ENCODE results near the gene RNF44.
"Not testable (repeated sequence)": the region's sequence is repeated elsewhere in the genome, so short reads cannot be mapped to it uniquely, and the experiment has no call there.

Gene RNF44

DNA sequence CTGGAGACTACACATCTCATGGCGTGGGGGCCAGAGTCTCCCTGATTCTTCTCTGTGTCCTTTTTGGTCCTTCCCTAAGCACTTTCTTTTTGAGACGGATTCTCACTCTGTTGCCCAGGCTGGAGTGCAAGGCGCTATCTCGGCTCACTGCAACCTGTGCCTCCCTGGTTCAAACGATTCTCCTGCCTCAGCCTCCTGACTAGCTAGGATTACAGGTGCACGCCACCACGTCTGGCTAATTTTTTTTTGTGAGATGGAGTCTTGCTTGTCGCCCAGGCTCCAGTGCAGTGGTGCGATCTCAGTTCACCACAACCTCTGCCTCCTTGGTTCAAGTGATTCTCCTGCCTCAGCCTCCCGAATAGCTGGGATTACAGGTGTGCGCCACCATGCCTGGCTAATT is 13.7 kb upstream of the RNF44 start:
- DNase-seq, result not testable (repeated sequence)

DNA sequence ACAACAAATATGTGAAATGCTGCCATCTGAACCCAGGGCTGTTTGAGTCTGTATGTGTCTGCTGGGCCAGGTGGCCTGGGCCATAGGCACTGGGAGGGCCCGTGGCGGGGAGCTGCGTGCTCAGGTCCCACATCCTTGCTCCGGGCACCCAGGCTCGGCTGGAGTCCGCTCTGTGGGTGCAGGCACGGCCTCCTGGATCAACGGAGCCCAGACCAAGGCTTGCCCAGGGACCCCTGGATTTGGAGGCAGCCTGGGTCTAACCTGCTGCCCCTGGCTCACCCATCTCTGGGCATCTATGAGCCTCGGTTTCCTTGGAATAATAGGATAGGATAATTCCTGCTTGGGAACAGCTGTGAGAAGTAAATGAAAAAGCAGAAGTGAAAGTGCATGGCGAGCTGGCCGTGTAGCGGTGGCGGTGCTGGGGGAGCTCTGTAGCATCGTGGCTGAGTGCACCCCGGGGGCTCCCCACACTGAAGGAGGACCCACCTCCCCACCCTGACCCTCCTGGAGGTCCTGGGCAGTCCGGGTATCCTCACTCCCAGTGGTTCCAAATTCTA is 13.2 kb upstream of the RNF44 start:
- DNase-seq, result no peak

DNA sequence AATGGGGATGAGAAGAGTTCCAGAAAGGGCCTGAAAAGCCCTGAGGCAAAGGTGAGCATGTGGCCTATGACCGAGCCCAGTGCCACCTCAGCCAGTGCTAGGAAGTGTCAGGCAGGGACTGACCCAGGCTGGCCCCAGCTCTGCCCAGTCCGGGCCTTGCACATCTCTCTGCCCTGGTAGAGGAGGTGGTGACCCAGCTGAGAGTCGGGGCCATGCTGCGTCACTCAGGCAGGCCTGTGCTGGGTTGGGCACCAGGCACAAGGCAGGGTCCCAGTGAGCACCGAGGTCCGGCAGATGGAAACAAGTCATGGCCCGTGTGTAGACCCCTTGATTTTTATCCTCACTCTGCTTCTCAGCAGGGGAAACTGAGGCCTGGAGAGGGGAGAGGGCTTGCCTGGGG is 12.7 kb upstream of the RNF44 start:
- DNase-seq, result no peak

DNA sequence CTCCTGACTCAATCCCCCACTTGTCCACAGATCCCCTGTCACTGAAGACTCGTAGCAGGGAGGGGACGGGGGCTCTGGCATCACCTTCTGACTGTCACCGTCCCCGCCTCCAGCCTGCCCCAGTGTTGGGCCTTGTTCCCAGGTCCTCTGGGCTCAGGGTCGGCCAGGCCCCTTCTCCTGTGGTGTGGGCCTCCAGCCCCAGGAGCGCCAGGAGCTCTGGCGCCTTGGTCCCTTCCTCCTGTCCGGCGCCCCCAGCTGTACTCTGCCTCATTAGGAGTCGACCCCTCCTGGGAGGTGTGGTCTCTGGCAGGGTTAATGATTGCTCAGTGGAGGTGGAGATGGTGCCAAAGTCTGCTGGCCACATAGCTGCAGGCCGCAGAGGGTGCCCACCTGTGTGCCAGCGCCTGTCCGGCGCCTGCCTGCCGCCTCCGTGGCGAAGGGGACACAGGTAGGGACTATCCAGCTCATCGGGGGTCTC is 11.8 kb upstream of the RNF44 start, which contains the start of gene CDHR2:
Gene CDHR2 (plus strand): TSS at position 376 of the 478 bp plus-strand sequence. CDS start 16,011 bp downstream, outside the sequence.
- DNase-seq, result no peak

DNA sequence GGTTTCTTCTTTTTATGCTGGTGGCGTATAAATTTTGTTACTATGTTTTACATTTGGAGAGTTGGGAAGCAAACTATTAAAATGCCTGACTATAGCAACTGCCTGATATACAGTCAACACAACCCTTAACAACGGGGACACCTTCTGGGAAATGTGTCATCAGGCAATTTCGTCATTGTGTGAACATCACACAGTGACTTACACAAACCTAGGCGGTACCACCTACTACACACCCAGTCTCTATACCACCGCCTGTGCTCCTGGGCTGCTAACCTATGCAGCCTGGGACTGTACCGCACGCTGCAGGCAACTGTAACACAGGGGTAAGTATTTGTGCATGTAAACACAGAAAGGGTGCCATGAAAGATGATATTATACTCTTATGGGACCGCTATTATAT is 10.6 kb upstream of the RNF44 start:
- no peak for DNase-seq

DNA sequence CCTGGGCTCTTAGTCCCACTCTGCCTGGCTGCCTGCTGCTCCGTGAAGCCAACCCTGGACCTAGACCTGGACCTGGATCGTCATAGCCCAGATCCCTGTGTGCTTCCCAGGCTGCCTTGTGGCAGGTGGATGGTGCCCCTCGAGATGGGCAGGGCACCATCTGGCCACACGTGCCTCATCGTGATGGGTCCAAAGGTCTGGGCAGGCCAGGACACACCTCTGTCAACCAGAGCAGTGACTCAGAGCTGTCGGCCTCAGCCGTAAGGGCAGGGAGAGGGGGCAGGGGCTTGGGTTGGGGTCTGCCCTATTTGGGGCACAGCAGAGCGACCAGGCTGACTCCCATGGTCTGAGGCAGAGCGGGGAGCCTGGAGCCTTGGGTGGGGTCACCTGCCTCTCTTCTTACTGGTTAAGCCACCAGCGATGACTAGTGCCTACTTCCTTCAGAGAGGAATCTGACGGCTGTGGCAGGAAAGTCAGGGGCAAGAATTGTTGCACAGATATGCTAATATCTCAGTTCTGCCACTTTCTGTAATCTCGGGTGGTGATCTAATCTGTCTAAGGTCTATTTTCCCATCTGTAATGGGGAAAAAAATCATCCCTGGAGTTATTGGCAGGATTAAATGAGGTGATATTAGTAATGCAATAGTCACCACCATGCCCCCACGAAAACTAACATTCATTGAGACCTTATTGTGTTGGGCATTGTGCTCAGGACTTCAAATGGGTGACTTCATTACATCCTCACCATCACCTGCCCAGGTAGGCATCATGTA is 8.7 kb upstream of the RNF44 start:
- DNase-seq, result no peak

DNA sequence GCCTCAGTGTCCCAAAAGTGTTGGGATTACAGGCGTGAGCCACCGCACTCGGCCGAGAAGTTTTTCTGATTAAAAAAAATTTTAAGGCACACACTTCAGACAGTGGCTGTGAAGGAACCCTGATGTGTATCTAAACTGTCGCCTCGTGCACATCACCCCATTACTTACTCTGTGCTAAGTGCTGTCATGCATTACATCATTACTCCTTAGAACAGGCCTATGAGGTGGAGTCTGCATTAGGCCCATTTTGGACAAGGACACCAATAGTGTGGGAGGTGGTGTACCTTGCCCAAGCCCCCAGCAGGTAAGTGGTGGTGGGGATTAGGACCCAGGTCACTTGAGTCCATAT is 8.2 kb upstream of the RNF44 start:
- no peak for DNase-seq

DNA sequence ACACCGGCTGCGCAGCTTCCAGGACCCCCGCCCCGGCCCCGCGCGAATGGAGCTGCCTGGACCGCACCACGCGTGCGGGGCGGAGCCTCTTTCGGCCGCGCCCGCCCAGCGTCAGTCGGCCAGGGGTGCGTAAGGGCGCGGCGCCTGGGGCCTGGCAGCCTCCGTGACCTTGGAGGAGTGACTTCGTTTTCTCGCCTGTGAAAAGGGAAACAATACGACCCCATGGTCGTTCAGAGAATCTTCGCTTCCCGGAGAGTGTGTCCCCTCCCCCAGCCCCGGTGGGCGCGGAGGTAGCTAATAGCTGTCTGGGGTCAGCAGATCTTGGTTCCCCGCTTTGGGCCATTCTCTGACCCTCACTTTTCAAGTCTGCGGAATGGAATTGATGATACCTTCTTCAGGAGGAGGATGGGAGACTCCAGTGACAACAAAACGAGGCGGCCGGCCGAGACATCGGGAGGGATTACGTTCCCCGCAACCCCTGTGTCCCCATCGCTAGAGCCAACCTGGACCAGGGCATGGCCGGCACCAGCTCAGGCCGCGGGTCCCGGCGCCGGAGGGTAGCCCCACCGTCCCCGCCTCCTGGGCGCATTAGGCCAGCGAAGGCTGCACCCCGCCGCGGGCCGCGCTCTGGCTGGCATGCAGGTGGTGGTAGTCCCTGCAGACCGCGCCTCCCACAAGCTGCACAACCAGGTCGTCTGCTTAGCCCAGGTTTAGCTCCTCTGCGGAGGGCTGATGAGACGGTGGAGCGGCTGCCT is 6.4 kb upstream of the RNF44 start:
- peak; percentile 69 for DNase-seq

DNA sequence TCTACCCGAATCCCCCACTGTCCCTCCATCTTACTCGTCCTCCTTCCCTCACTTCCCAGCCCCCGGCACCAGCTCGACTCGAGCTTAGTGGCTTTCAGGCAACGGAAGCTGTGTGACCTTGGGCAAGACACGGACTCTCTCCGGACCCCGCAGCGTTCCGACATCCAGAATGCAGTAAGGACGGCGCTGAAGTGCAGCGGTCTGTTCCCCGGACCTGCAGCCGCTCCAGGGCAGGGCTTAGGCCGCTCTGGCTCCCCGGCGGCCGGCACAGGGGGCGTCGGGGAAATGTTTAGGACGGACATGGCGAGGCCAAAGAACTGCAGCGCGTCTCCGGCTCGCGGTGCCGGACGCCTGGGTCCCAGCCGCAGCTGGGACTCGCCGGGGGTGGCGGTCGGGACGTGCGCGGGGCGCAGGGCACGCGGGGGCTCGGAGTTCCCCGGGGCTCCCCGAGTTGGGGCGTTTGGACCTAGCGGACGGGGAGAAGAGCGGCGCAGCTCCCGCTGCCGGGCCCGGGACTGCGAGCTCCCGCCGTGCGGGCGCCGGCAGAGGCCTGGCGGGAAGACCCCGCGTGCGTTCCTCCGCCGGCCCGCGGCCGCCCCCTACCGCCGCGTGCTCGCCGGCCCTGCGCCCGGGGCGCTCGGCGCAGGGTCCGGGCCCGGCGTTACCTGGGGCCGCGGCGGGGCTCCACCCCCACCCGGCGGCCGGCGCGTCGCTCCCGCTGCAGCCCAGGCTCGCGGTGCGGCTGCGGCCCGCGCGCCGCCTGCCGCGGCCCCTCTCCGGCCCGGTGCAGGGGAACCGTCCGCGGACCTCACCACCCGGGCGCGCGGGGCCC is 5.6 kb upstream of the RNF44 start:
- DNase-seq, result no peak

DNA sequence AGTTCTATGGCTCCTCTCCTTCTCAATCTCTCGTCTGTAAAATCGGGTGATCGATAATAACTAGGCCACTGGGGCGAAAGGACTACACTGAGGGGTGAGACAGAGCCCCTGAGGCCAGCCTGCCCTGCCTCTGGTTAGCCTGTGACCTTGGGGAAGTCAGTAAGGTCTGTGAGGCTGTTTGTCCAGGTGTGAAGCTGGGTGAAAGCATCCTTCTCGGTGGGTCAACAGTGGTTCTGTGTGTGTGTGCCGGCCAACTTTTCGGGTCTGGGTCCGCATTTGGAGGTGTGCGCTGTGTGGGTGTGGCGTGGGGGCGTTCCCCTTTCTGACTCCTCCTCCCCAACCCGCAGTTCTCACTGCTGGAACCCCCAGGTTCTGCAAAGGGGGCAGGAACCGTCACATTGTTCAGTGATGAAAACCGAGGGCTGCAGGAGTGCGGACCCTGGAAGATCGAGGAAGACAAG is 5.0 kb upstream of the RNF44 start:
- DNase-seq, result no peak

DNA sequence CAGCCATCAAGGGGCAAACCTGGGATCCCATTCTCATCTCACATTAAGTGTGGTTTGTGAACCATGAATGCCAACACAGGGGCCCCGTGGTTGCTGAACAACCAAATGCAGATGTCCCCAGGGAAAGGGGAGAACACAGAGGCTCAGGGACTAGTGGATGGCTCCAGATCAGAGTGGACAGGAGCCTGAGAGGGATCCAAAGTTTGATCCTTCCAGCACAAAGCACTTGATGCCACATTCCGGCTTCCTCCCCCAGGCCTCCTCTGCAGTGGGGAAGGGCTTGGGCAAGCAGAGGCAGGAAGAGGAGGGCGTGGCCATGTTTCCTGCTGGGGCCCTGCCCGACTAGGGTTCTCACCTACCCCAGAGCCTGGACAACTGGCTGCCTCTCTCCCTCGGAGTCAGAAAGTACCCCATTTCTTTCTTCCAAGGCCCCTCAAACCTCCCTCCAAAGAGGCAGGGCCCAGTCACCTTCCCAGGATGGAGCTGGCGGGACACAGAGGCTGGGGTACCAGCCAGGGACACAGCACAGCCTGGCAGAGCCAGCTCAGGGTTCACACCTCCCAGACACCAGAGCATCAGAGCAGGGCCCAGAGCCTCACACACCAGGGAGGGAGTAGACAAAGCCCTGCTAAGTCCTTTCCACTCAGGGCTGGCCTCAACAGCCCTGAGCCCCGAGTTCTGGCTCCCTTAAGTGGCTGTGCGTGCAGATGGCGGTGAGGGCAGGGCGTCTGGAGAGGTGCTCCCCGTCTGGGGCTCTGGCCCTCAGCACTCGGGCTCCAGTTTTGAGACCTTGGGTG is 4.3 kb upstream of the RNF44 start:
- peak; percentile 65 for DNase-seq

DNA sequence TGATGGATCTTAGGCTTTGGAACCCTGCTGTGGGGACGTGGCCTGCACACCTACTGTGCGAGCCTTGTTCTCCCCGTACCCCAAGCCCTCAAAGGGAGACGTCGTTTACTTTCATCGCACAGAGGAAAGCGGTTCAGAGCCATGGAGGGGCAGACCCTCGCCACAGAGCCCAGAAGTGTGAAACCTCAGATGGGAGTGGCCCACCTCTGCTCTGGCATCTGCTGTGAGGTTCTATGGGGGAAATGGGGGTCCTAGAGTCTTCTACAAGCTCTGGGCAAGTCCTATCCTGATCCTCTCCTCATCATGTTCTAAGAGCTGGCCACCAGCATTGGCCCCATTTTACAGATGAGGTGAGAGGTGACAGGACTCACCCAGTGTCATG is 3.7 kb upstream of the RNF44 start:
- DNase-seq, result no peak

DNA sequence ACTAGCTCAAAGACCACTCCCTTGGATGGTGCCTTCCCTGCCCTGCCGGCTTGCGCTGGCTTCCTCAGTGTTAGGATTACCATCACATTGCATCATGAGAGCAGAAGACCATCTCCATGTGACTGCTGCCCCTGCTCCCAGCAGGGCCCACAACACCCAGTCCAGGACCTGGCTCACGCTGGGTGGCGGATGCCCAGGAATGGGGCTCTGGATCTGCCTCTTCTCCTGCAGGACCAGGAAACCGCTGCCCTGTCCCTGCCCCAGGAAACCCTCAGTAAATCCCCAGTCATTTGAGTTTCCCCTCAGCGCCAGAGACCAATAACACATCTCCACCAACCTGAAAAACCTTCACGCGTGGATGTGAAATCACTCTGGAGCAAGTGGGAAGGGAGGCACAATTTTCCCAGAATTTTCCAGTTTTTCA is 3.3 kb upstream of the RNF44 start:
- no peak for DNase-seq

DNA sequence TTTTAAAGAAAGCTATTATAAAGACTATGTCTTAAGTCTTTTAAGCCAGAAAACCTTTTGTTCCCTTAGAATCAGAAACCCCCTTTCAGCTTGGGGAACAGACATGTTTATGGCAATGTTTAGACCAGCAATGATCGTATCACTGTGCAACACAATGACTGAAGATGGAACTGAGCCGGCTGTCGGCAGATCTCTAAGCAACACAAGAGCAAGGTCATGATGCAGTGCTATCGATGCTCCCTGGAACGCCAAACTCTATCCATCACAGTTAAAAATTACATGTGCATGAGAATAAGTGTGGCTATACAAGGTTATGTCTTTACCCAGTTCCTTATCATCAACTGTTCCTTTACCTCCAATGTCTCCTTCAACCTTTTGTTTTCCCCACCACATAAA is 1.8 kb upstream of the RNF44 start:
- DNase-seq, result no peak

DNA sequence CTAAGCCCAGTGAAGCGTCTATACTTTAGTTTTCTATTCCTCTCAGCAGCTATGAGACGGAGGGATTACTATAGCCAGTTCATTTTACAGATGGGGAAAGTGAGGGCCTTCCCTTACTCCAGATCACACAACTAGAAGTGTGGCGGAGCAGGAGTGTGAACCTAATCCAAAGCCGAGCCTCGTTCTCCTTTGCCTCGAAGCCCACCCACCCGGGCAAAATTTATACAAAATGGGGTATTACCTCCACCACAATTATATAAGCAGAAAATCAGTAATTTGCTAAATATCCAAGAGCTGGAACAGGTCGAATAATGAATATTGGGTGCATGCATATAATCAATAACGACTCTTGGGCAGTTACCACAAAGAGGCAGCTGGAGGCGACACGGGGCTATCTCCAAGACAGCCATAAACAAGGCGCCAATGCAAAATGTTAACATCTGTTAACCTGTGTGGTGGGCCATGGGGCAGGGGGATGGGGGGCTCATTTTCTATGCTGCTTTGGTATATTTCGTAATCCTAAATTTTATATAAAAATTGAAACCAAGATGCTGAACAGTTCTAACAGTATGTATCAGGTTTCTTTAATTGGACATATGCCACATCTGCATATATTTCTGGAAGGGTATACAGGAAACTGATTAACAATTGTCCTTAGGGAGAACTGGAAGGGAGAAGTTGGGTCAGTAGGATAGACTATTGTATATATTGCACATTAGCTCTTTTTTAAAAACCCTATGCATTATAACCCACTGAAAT is 1.2 kb upstream of the RNF44 start:
- DNase-seq, result no peak

DNA sequence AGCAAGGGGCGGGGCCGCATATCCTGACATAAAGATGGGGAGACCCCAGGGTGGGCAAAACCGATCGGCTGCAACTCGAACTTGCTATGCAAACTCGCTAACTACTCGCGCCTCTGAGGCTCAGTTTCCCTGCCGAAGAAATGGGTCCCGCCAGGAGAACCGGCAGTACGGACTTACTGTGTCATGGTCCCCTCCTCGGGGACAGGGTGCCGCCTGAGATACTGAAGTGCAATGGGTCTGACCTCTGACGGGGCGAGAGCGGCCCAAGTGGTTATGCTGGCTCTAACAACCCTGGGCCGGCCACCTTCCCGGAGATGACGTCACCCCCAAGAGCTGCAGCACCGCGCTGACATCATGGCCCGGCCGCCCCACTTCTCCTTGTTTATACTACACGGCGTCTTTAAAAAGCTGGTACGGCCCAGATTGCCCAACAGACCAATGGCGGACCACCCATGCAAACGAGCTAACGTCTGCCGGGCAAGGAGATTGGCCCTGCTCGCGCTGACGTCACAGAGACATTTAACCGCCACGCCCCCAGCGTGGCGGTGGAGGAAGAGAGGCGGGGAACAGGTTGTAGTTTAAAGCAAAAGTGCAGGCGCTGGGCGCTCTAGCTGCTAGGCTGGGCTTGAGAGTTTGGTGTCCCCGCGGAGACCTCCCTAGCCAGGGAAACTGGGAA is 490 bp upstream of the RNF44 start:
- DNase-seq, result peak; percentile 99

DNA sequence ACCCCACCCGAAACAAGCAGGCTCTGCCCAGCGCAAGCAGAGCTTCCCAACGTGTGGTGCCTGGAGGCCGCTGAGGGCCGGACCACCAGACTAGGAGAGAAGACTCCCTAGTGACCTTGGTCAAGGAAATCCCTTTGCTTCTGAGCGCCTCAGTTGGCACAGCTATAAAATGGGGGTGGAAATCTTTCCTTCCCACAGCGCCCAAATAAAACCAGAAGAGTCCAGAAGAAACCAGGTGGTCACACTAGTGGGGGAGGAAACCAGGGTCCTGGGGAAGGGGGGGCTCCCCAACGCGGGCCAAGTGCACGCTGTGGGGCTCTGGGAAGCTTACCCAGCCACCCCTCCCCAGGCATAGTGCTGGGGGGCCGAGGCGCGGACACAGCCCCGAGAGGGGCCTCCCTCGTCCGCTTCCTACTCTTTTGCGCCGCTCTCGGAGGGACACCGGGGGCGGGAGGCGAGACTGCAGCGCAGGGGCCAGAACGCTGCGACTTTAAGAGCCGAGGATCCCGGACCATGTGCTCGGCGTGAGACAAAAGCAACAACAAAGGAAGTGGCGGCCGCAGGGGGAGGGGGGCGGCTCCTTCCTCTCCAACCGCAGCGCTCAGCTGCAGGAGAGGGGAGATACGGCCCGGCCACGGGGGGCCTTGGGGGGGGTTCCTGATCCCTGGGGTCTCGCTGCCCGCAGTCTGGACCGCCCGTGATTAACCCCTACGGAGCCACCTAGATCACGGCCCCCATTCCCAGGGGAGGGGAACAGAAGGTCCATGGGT is 885 bp downstream of the RNF44 start:
- DNase-seq, result peak; percentile 74

DNA sequence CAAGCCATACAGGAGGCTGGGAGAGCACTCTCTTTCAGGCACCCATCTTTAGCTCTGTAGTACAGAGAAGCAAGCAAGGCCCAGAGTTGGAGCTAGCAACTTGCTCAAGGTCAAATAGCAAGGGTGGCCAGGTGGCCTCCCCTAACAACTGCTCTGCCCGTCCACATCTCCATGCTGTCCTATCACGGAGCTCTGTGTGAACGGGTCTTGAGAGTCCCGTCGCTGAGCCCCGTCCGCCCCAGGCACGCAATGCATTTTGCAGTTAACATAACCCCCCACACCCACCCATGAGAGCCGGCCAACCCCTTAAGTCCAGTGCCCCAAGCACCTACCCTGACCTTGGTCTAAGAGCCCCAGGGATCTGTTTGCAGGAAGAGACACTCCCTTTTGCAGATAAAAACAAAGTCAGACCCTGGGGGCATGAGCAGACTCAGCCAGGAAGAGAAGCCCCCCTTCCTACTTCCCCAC is 1.5 kb downstream of the RNF44 start:
- no peak for DNase-seq

DNA sequence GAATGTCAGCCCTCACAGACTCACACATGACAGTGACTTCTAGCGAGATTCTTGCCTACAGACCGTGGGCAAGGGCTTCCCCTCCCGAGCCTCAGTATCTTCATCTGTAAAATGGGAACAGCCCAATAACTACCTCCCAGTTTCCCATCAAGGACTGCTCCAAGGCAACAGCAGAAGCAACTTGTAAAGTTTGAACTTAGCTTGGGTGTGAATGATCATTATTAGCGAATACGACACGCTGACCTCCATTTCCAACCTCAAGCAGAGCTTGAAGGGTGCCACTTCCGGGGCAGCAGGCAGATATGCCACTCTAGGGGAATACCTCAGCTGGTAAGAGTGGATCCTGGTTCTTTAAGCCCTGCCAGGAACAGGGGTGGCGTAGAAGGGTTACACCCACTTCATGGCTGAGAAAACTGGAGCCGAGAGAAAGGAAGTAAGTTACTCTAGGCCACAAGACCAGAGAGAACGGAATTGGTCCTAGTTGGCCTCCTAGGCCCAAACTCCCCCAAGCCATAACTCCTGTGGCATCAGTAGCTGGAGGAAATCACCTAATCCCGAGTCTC is 2.0 kb downstream of the RNF44 start:
- no peak for DNase-seq

All from NCI-H345 (cell line).